Naive thymus-derived CD4-positive, alpha-beta T cell (primary cell): Measurements from ENCODE around the gene FYN. TPM values are rescaled to one million over a fixed set of nuclear protein-coding genes. Genes with fewer than 3 reads are reported as not detected.

Experiments
- ATAC-seq: fragments of 150-1000 bp; cut with Tn5 transposase; 2 replicates; pipeline ENCODE4 v1.10.0; 2021; ENCODE audit warnings: mild to moderate bottlenecking, moderate library complexity
- CTCF ChIA-PET: fragments of 350-600 bp; sonication (Branson Sonifier 250); formaldehyde crosslinking; loops from one replicate; lab custom pipeline; 2021; ENCODE audit warnings: antibody characterized with exemption; lab: Charles Lee
- POLR2A ChIA-PET: fragments of 350-600 bp; sonication (Branson Sonifier 250); formaldehyde crosslinking; loops from one replicate; lab custom pipeline; 2021; ENCODE audit warnings: antibody characterized with exemption, inconsistent platforms; lab: Charles Lee
- DNase-seq, 9 donors: peaks; one replicate each; pipeline versions ENCODE4 v3.0.0 to v3.0.0-alpha.2; 2020 to 2022; ENCODE audit warnings: mixed read lengths in 1 of 9
- H3K27ac ChIP-seq: one replicate; pipeline ENCODE4 v1.7.0; 2013; ENCODE audit warnings: mild to moderate bottlenecking, low read depth, low read length, moderate library complexity
- H3K27me3 ChIP-seq, 2 donors: one replicate each; pipeline ENCODE4 v1.7.0; 2013; ENCODE audit warnings: low read length in 2 of 2, mild to moderate bottlenecking in 2 of 2, moderate library complexity in 2 of 2; ENCODE audit not compliant: control insufficient read depth in 2 of 2, insufficient read depth in 2 of 2
- H3K36me3 ChIP-seq, 3 experiments: 1 replicate in 2 of 3; 2 replicates in 1 of 3; pipeline ENCODE4 v1.7.0; 2013; ENCODE audit warnings: low read length in 3 of 3, mild to moderate bottlenecking in 3 of 3, moderate library complexity in 1 of 3; ENCODE audit not compliant: insufficient read depth in 3 of 3, control insufficient read depth in 2 of 3
- H3K4me1 ChIP-seq, 2 donors: one replicate each; pipeline ENCODE4 v1.7.0; 2013; ENCODE audit warnings: low read length in 2 of 2, mild to moderate bottlenecking in 2 of 2, moderate library complexity in 1 of 2; ENCODE audit not compliant: control insufficient read depth in 2 of 2, insufficient read depth in 2 of 2
- H3K4me3 ChIP-seq: 2 replicates; pipeline ENCODE4 v1.7.0; 2013; ENCODE audit warnings: mild to moderate bottlenecking, low read length
- H3K9me3 ChIP-seq, 3 experiments: 1 replicate in 2 of 3; 2 replicates in 1 of 3; pipeline ENCODE4 v1.7.0; 2013; ENCODE audit warnings: low read length in 3 of 3; ENCODE audit not compliant: control insufficient read depth in 2 of 3
- H3K27ac Mint-ChIP-seq, 9 donors: one replicate each; pipeline ENCODE4 v1.8.0; 2020 to 2022; ENCODE audit warnings: mixed read lengths in 9 of 9, mild to moderate bottlenecking in 8 of 9, moderate library complexity in 5 of 9, inconsistent platforms in 2 of 9
- H3K27me3 Mint-ChIP-seq, 5 donors: one replicate each; pipeline ENCODE4 v1.8.0; 2021 to 2022; ENCODE audit warnings: mixed read lengths in 5 of 5, mild to moderate bottlenecking in 1 of 5
- H3K36me3 Mint-ChIP-seq, 5 donors: one replicate each; pipeline ENCODE4 v1.8.0; 2020 to 2022; ENCODE audit warnings: mixed read lengths in 5 of 5, mild to moderate bottlenecking in 3 of 5, inconsistent platforms in 1 of 5
- H3K4me1 Mint-ChIP-seq, 7 donors: one replicate each; pipeline ENCODE4 v1.8.0; 2020 to 2022; ENCODE audit warnings: mixed read lengths in 7 of 7, mild to moderate bottlenecking in 3 of 7, inconsistent platforms in 1 of 7
- H3K4me3 Mint-ChIP-seq, 10 donors: one replicate each; pipeline ENCODE4 v1.8.0; 2020 to 2022; ENCODE audit warnings: mild to moderate bottlenecking in 10 of 10, mixed read lengths in 10 of 10, moderate library complexity in 6 of 10, inconsistent platforms in 2 of 10
- H3K9me3 Mint-ChIP-seq, 11 donors: one replicate each; pipeline ENCODE4 v1.8.0; 2020 to 2022; ENCODE audit warnings: mixed read lengths in 11 of 11, mild to moderate bottlenecking in 4 of 11, inconsistent platforms in 1 of 11, moderate library complexity in 1 of 11
- intact Hi-C, 2 donors: fragments of 100-400 bp; cut with micrococcal nuclease; formaldehyde crosslinking; loops; one replicate each; pipeline ENCODE4 v1.15.1; 2023
- polyA plus RNA-seq, 2 donors: library from polyadenylated mRNA; unstranded; fragments of 300-500 nt; fragmentation: Illumina TruSeq; gene quantifications; one replicate each; pipeline ENCODE4 v1.2.3, GENCODE V29; 2021
- total RNA-seq, 6 experiments: library from RNA in 5 of 6; stranded (reverse) in 5 of 6; gene quantifications; 1 replicate in 5 of 6; 2 replicates in 1 of 6; pipeline ENCODE4 v1.2.3 and lab custom pipeline; 2021 to 2026

FYN gene
- total and polyA plus RNA-seq, 7 experiments from 2014 or later: 200 to 720 (median 430) TPM

GRCh38 chr6:111743360-111743759, 129.9 kb downstream of the FYN start:
- intact Hi-C loops: no loop called here
- DNase-seq: no peak
- no peak overlapping the region for H3K4me3 ChIP-seq
- Mint-ChIP-seq H3K36me3 (peaks cover 13 to 65% (median 40%) of the 10 kb centered on the region in 5 donors), H3K4me3 (peak overlapping the region in 4 of 10 donors; percentile 3 to 46 (median 18)), H3K27me3 (no peaks in the 10 kb centered on the region), H3K9me3 (peaks cover 0 to 2% (median 0%) of the 10 kb centered on the region in 11 donors), H3K4me1 (peaks cover 57 to 99% (median 98%) of the 10 kb centered on the region in 7 donors), H3K27ac (peak overlapping the region in 8 of 9 donors; percentile 14 to 85 (median 70))
- ChIA-PET POLR2A (interaction anchor here (0.8 to 2.0 kb wide), 2 partner anchors 10 to 17 kb away, joined by 3 to 9 read pairs; no protein-coding TSS in a partner anchor), CTCF (no interaction called here)
- no peaks in the 10 kb centered on the region for H3K9me3 ChIP-seq
- no peaks in the 10 kb centered on the region for H3K27me3 ChIP-seq
- H3K27ac ChIP-seq: no peak overlapping the region
- peaks cover 0 to 9% (median 0%) of the 10 kb centered on the region in 3 experiments for H3K36me3 ChIP-seq
- ATAC-seq: no peak
- peaks cover 61 to 94% of the 10 kb centered on the region in 2 donors for H3K4me1 ChIP-seq

GRCh38 chr6:111741177-111741952, 131.9 kb downstream of the FYN start:
- peak overlapping the region; percentile 9 for H3K27ac ChIP-seq
- ATAC-seq (peak; percentile 38), DNase-seq (no peak)
- Mint-ChIP-seq H3K36me3 (peaks cover 13 to 62% (median 34%) of the 10 kb centered on the region in 5 donors), H3K4me3 (peak overlapping the region in 1 of 10 donors; percentile 9), H3K27me3 (no peaks in the 10 kb centered on the region), H3K27ac (peak overlapping the region; percentile 42 to 93 (median 85)), H3K9me3 (peaks cover 0 to 5% (median 0%) of the 10 kb centered on the region in 11 donors), H3K4me1 (peaks cover 54 to 99% (median 98%) of the 10 kb centered on the region in 7 donors)
- H3K4me1 ChIP-seq: peaks cover 62 to 94% of the 10 kb centered on the region in 2 donors
- peaks cover 0 to 9% (median 0%) of the 10 kb centered on the region in 3 experiments for H3K36me3 ChIP-seq
- ChIA-PET POLR2A (interaction anchor here (0.9 kb wide), 1 partner anchor 32 kb away, joined by 4 read pairs; no protein-coding TSS in a partner anchor), CTCF (no interaction called here)
- no peak overlapping the region for H3K4me3 ChIP-seq
- intact Hi-C loops: no loop called here
- H3K27me3 ChIP-seq: no peaks in the 10 kb centered on the region
- no peaks in the 10 kb centered on the region for H3K9me3 ChIP-seq

- DNase-seq (no peak), ATAC-seq (no peak)
- Histone ChIP-seq H3K4me3 (no peak overlapping the region), H3K36me3 (peaks cover 0 to 9% (median 0%) of the 10 kb centered on the region in 3 experiments), H3K27me3 (no peaks in the 10 kb centered on the region), H3K27ac (peak overlapping the region; percentile 9), H3K9me3 (no peaks in the 10 kb centered on the region), H3K4me1 (peaks cover 62 to 94% of the 10 kb centered on the region in 2 donors)
- Mint-ChIP-seq H3K9me3 (peaks cover 0 to 5% (median 0%) of the 10 kb centered on the region in 11 donors), H3K27me3 (no peaks in the 10 kb centered on the region), H3K4me3 (peak overlapping the region in 3 of 10 donors; percentile 25 to 69 (median 40)), H3K4me1 (peaks cover 52 to 99% (median 98%) of the 10 kb centered on the region in 7 donors), H3K36me3 (peaks cover 13 to 66% (median 38%) of the 10 kb centered on the region in 5 donors), H3K27ac (peak overlapping the region; percentile 9 to 93 (median 85))
- ChIA-PET CTCF (interaction anchor here (1.1 kb wide), 1 partner anchor 252 kb away, joined by 3 read pairs; no protein-coding TSS in a partner anchor), POLR2A (interaction anchor here (0.9 kb wide), 1 partner anchor 31 kb away, joined by 4 read pairs; no protein-coding TSS in a partner anchor)
- intact Hi-C loops: no loop called here
Observed at GRCh38 chr6:111740506-111740905, 132.7 kb downstream of the FYN start.

GRCh38 chr6:111739257-111739696, 134.0 kb downstream of the FYN start:
- Histone ChIP-seq H3K27me3 (no peaks in the 10 kb centered on the region), H3K27ac (peak overlapping the region; percentile 12), H3K36me3 (peaks cover 0 to 9% (median 0%) of the 10 kb centered on the region in 3 experiments), H3K4me3 (no peak overlapping the region), H3K4me1 (peaks cover 67 to 94% of the 10 kb centered on the region in 2 donors), H3K9me3 (no peaks in the 10 kb centered on the region)
- ChIA-PET CTCF (interaction anchor here (0.6 to 1.1 kb wide), 3 partner anchors 14 to 279 kb away, joined by 3 to 8 read pairs (median 3); no protein-coding TSS in a partner anchor), POLR2A (interaction anchor here (0.6 to 1.1 kb wide), 2 partner anchors 9 to 10 kb away, joined by 3 to 4 read pairs; no protein-coding TSS in a partner anchor)
- Mint-ChIP-seq H3K27ac (peak overlapping the region; percentile 16 to 93 (median 85)), H3K27me3 (no peaks in the 10 kb centered on the region), H3K9me3 (peaks cover 0 to 5% (median 0%) of the 10 kb centered on the region in 11 donors), H3K4me1 (peaks cover 58 to 100% (median 98%) of the 10 kb centered on the region in 7 donors), H3K4me3 (peak overlapping the region in 8 of 10 donors; percentile 21 to 69 (median 46)), H3K36me3 (peaks cover 14 to 76% (median 48%) of the 10 kb centered on the region in 5 donors)
- no peak for ATAC-seq
- intact Hi-C loops: no loop called here
- DNase-seq: no peak

GRCh38 chr6:111738631-111739030, 134.6 kb downstream of the FYN start:
- intact Hi-C loops: no loop called here
- Mint-ChIP-seq H3K4me1 (peaks cover 59 to 97% (median 94%) of the 10 kb centered on the region in 7 donors), H3K4me3 (peak overlapping the region in 9 of 10 donors; percentile 25 to 69 (median 46)), H3K27me3 (no peaks in the 10 kb centered on the region), H3K9me3 (peaks cover 0 to 5% (median 0%) of the 10 kb centered on the region in 11 donors), H3K27ac (peak overlapping the region; percentile 76 to 96 (median 89)), H3K36me3 (peaks cover 11 to 78% (median 54%) of the 10 kb centered on the region in 5 donors)
- no peak overlapping the region for H3K4me3 ChIP-seq
- peak overlapping the region; percentile 12 for H3K27ac ChIP-seq
- ATAC-seq: no peak
- peaks cover 67 to 90% of the 10 kb centered on the region in 2 donors for H3K4me1 ChIP-seq
- ChIA-PET POLR2A (interaction anchor here (0.7 to 1.6 kb wide), 3 partner anchors 11 to 314 kb away, joined by 3 to 4 read pairs (median 3); no protein-coding TSS in a partner anchor), CTCF (interaction anchor here (0.6 kb wide), 1 partner anchor 15 kb away, joined by 8 read pairs; no protein-coding TSS in a partner anchor)
- H3K27me3 ChIP-seq: no peaks in the 10 kb centered on the region
- H3K9me3 ChIP-seq: no peaks in the 10 kb centered on the region
- peaks cover 0 to 9% (median 5%) of the 10 kb centered on the region in 3 experiments for H3K36me3 ChIP-seq
- DNase-seq: no peak

GRCh38 chr6:111738156-111738555, 135.1 kb downstream of the FYN start:
- CTCF ChIA-PET: no interaction called here
- ATAC-seq: no peak
- H3K4me3 Mint-ChIP-seq: peak overlapping the region in 7 of 10 donors; percentile 32 to 69 (median 49)
- Histone ChIP-seq H3K27me3 (no peaks in the 10 kb centered on the region), H3K27ac (peak overlapping the region; percentile 12), H3K9me3 (no peaks in the 10 kb centered on the region), H3K36me3 (peaks cover 0 to 10% (median 9%) of the 10 kb centered on the region in 3 experiments), H3K4me1 (peaks cover 67 to 85% of the 10 kb centered on the region in 2 donors), H3K4me3 (no peak overlapping the region)
- H3K9me3 Mint-ChIP-seq: peaks cover 0 to 7% (median 3%) of the 10 kb centered on the region in 11 donors
- intact Hi-C loops: no loop called here
- H3K27ac Mint-ChIP-seq: peak overlapping the region; percentile 76 to 97 (median 91)
- H3K4me1 Mint-ChIP-seq: peaks cover 59 to 96% (median 93%) of the 10 kb centered on the region in 7 donors
- H3K27me3 Mint-ChIP-seq: no peaks in the 10 kb centered on the region
- POLR2A ChIA-PET: interaction anchor here (0.7 to 1.9 kb wide), 5 partner anchors 10 to 38 kb away, joined by 3 to 5 read pairs (median 4); no protein-coding TSS in a partner anchor
- no peak for DNase-seq
- peaks cover 15 to 78% (median 54%) of the 10 kb centered on the region in 5 donors for H3K36me3 Mint-ChIP-seq
